HG02938 (cell line): ENCODE data around the gene DLG5.

Experiments
- ATAC-seq: cut with Tn5 transposase; IDR thresholded peaks from one replicate; pipeline ENCODE4 v1.9.1; 2021; ENCODE audit warnings: mild to moderate bottlenecking, moderate library complexity; ENCODE audit not compliant: unreplicated experiment

The DLG5 gene

GRCh38 chr10:77798940-77799339 lies 127.6 kb downstream of the DLG5 start:
- ATAC-seq = no peak

GRCh38 chr10:77796311-77796915 lies 130.1 kb downstream of the DLG5 start:
- no peak for ATAC-seq

- no peak for ATAC-seq
Observed at GRCh38 chr10:77795426-77796055, 131.0 kb downstream of the DLG5 start.

- no peak for ATAC-seq
Observed at GRCh38 chr10:77794256-77795142, 132.1 kb downstream of the DLG5 start.

- ATAC-seq = no peak
Observed at GRCh38 chr10:77793831-77794230, 132.7 kb downstream of the DLG5 start.

GRCh38 chr10:77792155-77792554 lies 134.4 kb downstream of the DLG5 start:
- no peak for ATAC-seq

GRCh38 chr10:77791506-77791905 lies 135.0 kb downstream of the DLG5 start:
- no peak for ATAC-seq

GRCh38 chr10:77789861-77790260 lies 136.7 kb downstream of the DLG5 start:
- no peak for ATAC-seq

GRCh38 chr10:77789016-77789415 lies 137.5 kb downstream of the DLG5 start:
- no peak for ATAC-seq

- ATAC-seq = no peak
Observed at GRCh38 chr10:77788496-77789010, 138.0 kb downstream of the DLG5 start.

- no peak for ATAC-seq
Observed at GRCh38 chr10:77787440-77787839, 139.1 kb downstream of the DLG5 start.

- no peak for ATAC-seq
Observed at GRCh38 chr10:77784856-77785255, 141.7 kb downstream of the DLG5 start.

- no peak for ATAC-seq
Observed at GRCh38 chr10:77782328-77783061, 144.1 kb downstream of the DLG5 start.

- ATAC-seq = no peak
Observed at GRCh38 chr10:77781451-77782327, 144.9 kb downstream of the DLG5 start.

GRCh38 chr10:77780180-77780579 lies 146.4 kb downstream of the DLG5 start:
- ATAC-seq = no peak

GRCh38 chr10:77776487-77776886 lies 150.1 kb downstream of the DLG5 start:
- ATAC-seq = no peak

GRCh38 chr10:77774940-77775391 lies 151.6 kb downstream of the DLG5 start:
- ATAC-seq = no peak

GRCh38 chr10:77773631-77774426 lies 152.7 kb downstream of the DLG5 start:
- ATAC-seq = no peak
